ENCODE results near the gene POLDIP2. TPM values are rescaled to one million over a fixed set of nuclear protein-coding genes. Genes with fewer than 3 reads are reported as not detected.
A peak's percentile ranks its signal among the peaks of the same experiment; 100 is the strongest.

POLDIP2 gene
- total RNA-seq, 1 donor from 2014 or later: 57.2 TPM

DNA sequence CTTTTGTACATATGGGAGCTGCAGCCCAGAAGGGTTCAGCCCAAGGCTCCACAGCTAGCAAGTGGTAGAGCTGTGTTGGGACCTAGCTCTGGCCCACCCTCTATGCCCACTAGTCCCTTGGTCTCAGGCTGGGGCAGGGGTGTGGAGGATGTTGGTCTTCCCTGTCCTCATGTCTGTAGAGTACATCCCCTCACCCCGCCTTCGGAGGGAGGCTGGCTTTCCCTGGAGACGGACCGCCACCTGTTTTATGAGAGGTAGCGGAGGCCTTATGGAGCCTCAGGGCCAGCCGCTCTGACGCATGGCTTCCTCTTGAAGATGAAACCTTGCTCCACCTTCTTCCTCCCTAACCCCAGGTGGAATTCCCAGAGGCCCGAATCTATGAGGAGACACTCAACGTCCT lies 13.3 kb downstream of the POLDIP2 start:
- Mint-ChIP-seq H3K9me3 (ENCODE audit: unreplicated experiment) (no peaks in the 10 kb centered on the region), H3K27me3 (ENCODE audit: unreplicated experiment) (peaks cover 6% of the 10 kb centered on the region), H3K27ac (ENCODE audit: unreplicated experiment) (peak overlapping the region; percentile 42), H3K4me1 (ENCODE audit: unreplicated experiment) (peaks cover 3% of the 10 kb centered on the region), H3K4me3 (ENCODE audit: unreplicated experiment) (peak overlapping the region; percentile 62), H3K36me3 (ENCODE audit: low read depth, unreplicated experiment) (peaks cover 37% of the 10 kb centered on the region)
- no peak for DNase-seq (ENCODE audit: low spot score)
- TF ChIP-seq, protein P1, sequence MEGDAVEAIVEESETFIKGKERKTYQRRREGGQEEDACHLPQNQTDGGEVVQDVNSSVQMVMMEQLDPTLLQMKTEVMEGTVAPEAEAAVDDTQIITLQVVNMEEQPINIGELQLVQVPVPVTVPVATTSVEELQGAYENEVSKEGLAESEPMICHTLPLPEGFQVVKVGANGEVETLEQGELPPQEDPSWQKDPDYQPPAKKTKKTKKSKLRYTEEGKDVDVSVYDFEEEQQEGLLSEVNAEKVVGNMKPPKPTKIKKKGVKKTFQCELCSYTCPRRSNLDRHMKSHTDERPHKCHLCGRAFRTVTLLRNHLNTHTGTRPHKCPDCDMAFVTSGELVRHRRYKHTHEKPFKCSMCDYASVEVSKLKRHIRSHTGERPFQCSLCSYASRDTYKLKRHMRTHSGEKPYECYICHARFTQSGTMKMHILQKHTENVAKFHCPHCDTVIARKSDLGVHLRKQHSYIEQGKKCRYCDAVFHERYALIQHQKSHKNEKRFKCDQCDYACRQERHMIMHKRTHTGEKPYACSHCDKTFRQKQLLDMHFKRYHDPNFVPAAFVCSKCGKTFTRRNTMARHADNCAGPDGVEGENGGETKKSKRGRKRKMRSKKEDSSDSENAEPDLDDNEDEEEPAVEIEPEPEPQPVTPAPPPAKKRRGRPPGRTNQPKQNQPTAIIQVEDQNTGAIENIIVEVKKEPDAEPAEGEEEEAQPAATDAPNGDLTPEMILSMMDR (IDR thresholded peaks at IDR 0.05; ENCODE audit: unreplicated experiment): no peak

DNA sequence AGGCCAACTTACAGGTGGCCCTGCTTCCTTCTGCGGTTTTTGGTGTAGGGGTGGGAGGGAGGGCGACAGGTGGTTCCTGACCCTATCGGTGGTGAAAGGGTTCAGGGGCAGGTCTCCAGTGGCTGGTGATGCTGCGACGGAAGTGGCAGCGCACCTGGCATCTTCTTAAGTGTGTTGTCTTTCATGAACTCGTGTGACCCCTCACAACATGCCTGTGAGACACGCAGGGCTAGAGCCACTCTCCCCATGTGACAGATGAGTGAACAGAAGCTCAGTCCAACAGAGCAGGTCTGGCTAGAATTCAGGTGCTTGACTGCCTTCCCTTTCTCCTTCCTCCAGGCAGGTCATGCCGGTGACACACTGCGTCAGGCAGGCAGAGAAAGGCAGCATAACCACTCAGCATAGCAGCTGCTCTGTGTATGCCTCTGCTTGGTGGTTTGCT lies 13.8 kb downstream of the POLDIP2 start:
- H3K27me3 Mint-ChIP-seq (ENCODE audit: unreplicated experiment): peaks cover 3% of the 10 kb centered on the region
- peak overlapping the region; percentile 62 for H3K4me3 Mint-ChIP-seq (ENCODE audit: unreplicated experiment)
- H3K27ac Mint-ChIP-seq (ENCODE audit: unreplicated experiment): peak overlapping the region; percentile 42
- DNase-seq (ENCODE audit: low spot score): no peak
- peaks cover 6% of the 10 kb centered on the region for H3K4me1 Mint-ChIP-seq (ENCODE audit: unreplicated experiment)
- no peaks in the 10 kb centered on the region for H3K9me3 Mint-ChIP-seq (ENCODE audit: unreplicated experiment)
- peaks cover 37% of the 10 kb centered on the region for H3K36me3 Mint-ChIP-seq (ENCODE audit: low read depth, unreplicated experiment)
- TF ChIP-seq, protein P1 (IDR thresholded peaks at IDR 0.05; ENCODE audit: unreplicated experiment): no peak

DNA sequence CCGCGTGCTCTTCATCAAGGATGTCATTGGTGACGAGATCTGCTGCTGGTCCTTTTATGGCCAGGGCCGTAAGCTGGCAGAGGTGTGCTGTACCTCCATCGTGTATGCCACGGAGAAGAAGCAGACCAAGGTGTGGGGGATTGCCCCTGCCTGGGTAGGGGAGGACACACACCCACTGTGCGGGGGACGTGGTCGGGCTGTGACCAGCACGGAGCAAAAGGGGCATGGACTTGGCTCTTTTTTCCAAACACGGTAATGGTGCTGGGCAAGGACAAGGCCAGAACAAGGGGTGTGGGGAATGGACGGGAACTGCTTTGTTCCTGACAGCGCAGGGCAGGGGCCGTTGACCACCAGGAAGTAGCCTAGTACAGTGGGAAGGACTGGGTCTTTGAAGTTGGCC lies 15.0 kb downstream of the POLDIP2 start:
- Mint-ChIP-seq H3K36me3 (ENCODE audit: low read depth, unreplicated experiment) (peaks cover 35% of the 10 kb centered on the region), H3K27ac (ENCODE audit: unreplicated experiment) (no peak overlapping the region), H3K4me3 (ENCODE audit: unreplicated experiment) (no peak overlapping the region), H3K4me1 (ENCODE audit: unreplicated experiment) (peaks cover 17% of the 10 kb centered on the region), H3K9me3 (ENCODE audit: unreplicated experiment) (no peaks in the 10 kb centered on the region), H3K27me3 (ENCODE audit: unreplicated experiment) (peaks cover 3% of the 10 kb centered on the region)
- TF ChIP-seq, protein P1 (IDR thresholded peaks at IDR 0.05; ENCODE audit: unreplicated experiment): no peak
- DNase-seq (ENCODE audit: low spot score): no peak

- DNase-seq (ENCODE audit: low spot score): no peak
- Mint-ChIP-seq H3K4me1 (ENCODE audit: unreplicated experiment) (peaks cover 25% of the 10 kb centered on the region), H3K27me3 (ENCODE audit: unreplicated experiment) (peaks cover 10% of the 10 kb centered on the region), H3K4me3 (ENCODE audit: unreplicated experiment) (no peak overlapping the region), H3K36me3 (ENCODE audit: low read depth, unreplicated experiment) (peaks cover 35% of the 10 kb centered on the region), H3K27ac (ENCODE audit: unreplicated experiment) (no peak overlapping the region), H3K9me3 (ENCODE audit: unreplicated experiment) (no peaks in the 10 kb centered on the region)
- TF ChIP-seq, protein P1 (IDR thresholded peaks at IDR 0.05; ENCODE audit: unreplicated experiment): no peak
Observed at GRCh38 chr17:28341516-28341915, 15.8 kb downstream of the POLDIP2 start.

GRCh38 chr17:28340374-28340773 lies 17.0 kb downstream of the POLDIP2 start:
- H3K27me3 Mint-ChIP-seq (ENCODE audit: unreplicated experiment): peaks cover 15% of the 10 kb centered on the region
- peaks cover 30% of the 10 kb centered on the region for H3K4me1 Mint-ChIP-seq (ENCODE audit: unreplicated experiment)
- H3K36me3 Mint-ChIP-seq (ENCODE audit: low read depth, unreplicated experiment): peaks cover 32% of the 10 kb centered on the region
- H3K4me3 Mint-ChIP-seq (ENCODE audit: unreplicated experiment): no peak overlapping the region
- H3K9me3 Mint-ChIP-seq (ENCODE audit: unreplicated experiment): no peaks in the 10 kb centered on the region
- DNase-seq (ENCODE audit: low spot score): no peak
- TF ChIP-seq, protein P1 (IDR thresholded peaks at IDR 0.05; ENCODE audit: unreplicated experiment): no peak
- H3K27ac Mint-ChIP-seq (ENCODE audit: unreplicated experiment): peak overlapping the region; percentile 18

All from endothelial cell (in vitro differentiated cells).